ENCODE data around the gene IQUB. TPM values are rescaled to one million over a fixed set of nuclear protein-coding genes. Genes with fewer than 3 reads are reported as not detected.
"Not testable (repeated sequence)": the region's sequence is repeated elsewhere in the genome, so short reads cannot be mapped to it uniquely, and the experiment has no call there.

Gene IQUB
- polyA plus RNA-seq, 4 donors, result 0.40 to 6.7 (median 5.7) TPM

- DNase-seq (ENCODE audit: low read depth in 4 of 4, low spot score in 3 of 4), result no peak
Measured at GRCh38 chr7:123548406-123548805, 14.0 kb upstream of the IQUB start.

GRCh38 chr7:123539871-123540270, 5.5 kb upstream of the IQUB start:
- DNase-seq (ENCODE audit: low read depth in 4 of 4, low spot score in 3 of 4), result no peak

GRCh38 chr7:123538897-123539296, 4.5 kb upstream of the IQUB start:
- no peak for DNase-seq (ENCODE audit: low read depth in 4 of 4, low spot score in 3 of 4)

- no peak for DNase-seq (ENCODE audit: low read depth in 4 of 4, low spot score in 3 of 4)
Measured at GRCh38 chr7:123538189-123538714, 3.9 kb upstream of the IQUB start.

- no peak for DNase-seq (ENCODE audit: low read depth in 4 of 4, low spot score in 3 of 4)
Measured at GRCh38 chr7:123537026-123537642, 2.7 kb upstream of the IQUB start.

GRCh38 chr7:123535517-123535916, 1.1 kb upstream of the IQUB start:
- DNase-seq (ENCODE audit: low read depth in 4 of 4, low spot score in 3 of 4), result no peak

- no peak for DNase-seq (ENCODE audit: low read depth in 4 of 4, low spot score in 3 of 4)
Measured at GRCh38 chr7:123533929-123534382, 439 bp downstream of the IQUB start.

- DNase-seq (ENCODE audit: low read depth in 4 of 4, low spot score in 3 of 4), result no peak
Measured at GRCh38 chr7:123533553-123533917, 860 bp downstream of the IQUB start.

GRCh38 chr7:123532788-123533552, 1.4 kb downstream of the IQUB start:
- not testable (repeated sequence) for DNase-seq (ENCODE audit: low read depth in 4 of 4, low spot score in 3 of 4)

GRCh38 chr7:123532343-123532742, 2.1 kb downstream of the IQUB start:
- DNase-seq (ENCODE audit: low read depth in 4 of 4, low spot score in 3 of 4), result not testable (repeated sequence)

- not testable (repeated sequence) for DNase-seq (ENCODE audit: low read depth in 4 of 4, low spot score in 3 of 4)
Measured at GRCh38 chr7:123530035-123530591, 4.3 kb downstream of the IQUB start.

- no peak for DNase-seq (ENCODE audit: low read depth in 4 of 4, low spot score in 3 of 4)
Measured at GRCh38 chr7:123528265-123528664, 6.1 kb downstream of the IQUB start.

- not testable (repeated sequence) for DNase-seq (ENCODE audit: low read depth in 4 of 4, low spot score in 3 of 4)
Measured at GRCh38 chr7:123527712-123528225, 6.6 kb downstream of the IQUB start.

GRCh38 chr7:123526533-123526932, 7.9 kb downstream of the IQUB start:
- not testable (repeated sequence) for DNase-seq (ENCODE audit: low read depth in 4 of 4, low spot score in 3 of 4)

GRCh38 chr7:123522066-123522465, 12.3 kb downstream of the IQUB start:
- DNase-seq (ENCODE audit: low read depth in 4 of 4, low spot score in 3 of 4), result peak in 3 of 4 donors; percentile 36 to 56 (median 44)

GRCh38 chr7:123505221-123505620, 29.2 kb downstream of the IQUB start:
- DNase-seq (ENCODE audit: low read depth in 4 of 4, low spot score in 3 of 4), result no peak

- DNase-seq (ENCODE audit: low read depth in 4 of 4, low spot score in 3 of 4), result no peak
Measured at GRCh38 chr7:123502201-123502600, 32.2 kb downstream of the IQUB start.

- no peak for DNase-seq (ENCODE audit: low read depth in 4 of 4, low spot score in 3 of 4)
Measured at GRCh38 chr7:123500878-123501489, 33.4 kb downstream of the IQUB start.

- no peak for DNase-seq (ENCODE audit: low read depth in 4 of 4, low spot score in 3 of 4)
Measured at GRCh38 chr7:123499211-123499970, 35.0 kb downstream of the IQUB start.

GRCh38 chr7:123498601-123499000, 35.8 kb downstream of the IQUB start:
- no peak for DNase-seq (ENCODE audit: low read depth in 4 of 4, low spot score in 3 of 4)
